ENCODE results near the gene TENM3.

The TENM3 gene

GRCh38 chr4:182700362-182701160 is 457.4 kb downstream of the TENM3 start:
- no peak for DNase-seq

- DNase-seq: no peak
Observed at GRCh38 chr4:182704077-182704476, 460.9 kb downstream of the TENM3 start.

DNA sequence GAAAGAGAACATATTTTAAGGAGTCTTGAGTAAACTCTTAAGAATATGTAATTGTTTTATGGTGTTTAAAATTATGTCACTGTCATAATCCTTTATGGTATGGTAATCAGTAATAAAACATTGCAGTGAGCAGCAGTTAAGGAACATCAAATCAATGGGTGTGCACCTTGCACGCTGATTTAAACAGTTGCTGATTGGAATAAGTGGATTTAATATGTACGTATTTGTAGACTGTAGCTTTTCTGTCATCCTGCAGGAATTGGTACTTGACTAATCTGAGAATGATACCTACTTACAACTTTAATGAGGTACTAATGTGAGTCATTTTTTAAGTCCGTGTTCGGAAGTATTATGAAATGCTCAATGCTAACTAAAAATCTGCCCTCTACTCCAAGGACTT is 461.7 kb downstream of the TENM3 start:
- no peak for DNase-seq

DNA sequence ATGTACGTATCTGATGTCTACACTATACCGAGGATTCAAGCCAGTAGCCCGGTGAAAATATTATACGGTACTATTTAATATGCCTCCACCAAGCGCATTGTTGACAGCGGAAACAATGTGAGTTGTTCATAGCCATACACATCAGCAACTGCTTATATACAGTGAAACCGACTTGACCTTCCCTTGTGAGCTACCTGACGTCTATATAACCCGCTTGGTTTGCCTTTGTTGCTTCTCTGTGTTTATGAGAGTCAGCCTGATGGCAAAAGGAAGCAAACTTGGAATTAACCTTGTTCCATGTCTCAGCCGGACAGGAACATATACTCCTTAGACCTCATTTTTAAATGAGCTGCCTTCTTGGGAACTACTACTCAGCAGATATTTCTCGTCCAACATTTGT is 462.2 kb downstream of the TENM3 start:
- DNase-seq: no peak

GRCh38 chr4:182711211-182711610 is 468.0 kb downstream of the TENM3 start:
- DNase-seq: no peak

GRCh38 chr4:182715548-182715947 is 472.3 kb downstream of the TENM3 start:
- no peak for DNase-seq

GRCh38 chr4:182716192-182716591 is 473.0 kb downstream of the TENM3 start:
- DNase-seq: no peak

GRCh38 chr4:182717788-182718583 is 474.8 kb downstream of the TENM3 start:
- no peak for DNase-seq

DNA sequence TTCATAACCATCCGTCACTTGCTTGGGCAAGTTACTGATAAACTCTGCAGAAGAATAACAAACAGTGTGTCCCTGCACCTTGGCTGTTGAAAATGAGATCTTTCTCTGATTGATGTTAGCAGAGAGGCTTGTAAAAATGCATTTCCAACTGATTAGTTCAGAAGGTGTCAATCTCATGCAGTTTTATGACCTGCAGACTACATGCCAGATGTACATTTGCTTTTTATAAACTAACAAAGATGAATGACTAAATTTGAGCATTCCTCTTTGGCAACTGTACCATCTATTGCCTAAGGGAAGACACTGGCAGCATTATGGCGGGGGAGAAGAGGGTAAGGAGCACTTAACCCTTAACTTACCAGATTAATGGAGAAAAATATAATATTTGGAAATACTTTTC is 481.2 kb downstream of the TENM3 start:
- no peak for DNase-seq

DNA sequence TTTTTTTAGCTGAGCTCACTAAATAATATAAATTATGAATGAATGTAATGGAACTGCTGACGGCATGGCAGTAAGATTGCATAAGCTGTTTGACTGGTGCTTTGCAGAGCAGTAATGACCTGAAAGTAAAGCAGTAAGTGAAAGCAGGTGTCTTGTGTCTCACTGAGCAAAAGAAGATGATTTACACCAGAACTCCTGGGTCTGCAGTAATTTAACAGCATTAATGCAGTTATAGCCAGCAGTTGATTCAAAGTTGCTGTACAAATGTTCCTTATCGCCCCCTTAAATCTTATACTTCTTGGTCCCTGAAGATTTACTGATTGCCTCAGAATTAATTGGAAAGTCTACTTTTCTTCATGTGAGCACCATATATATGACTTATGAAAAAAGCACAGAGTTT is 486.3 kb downstream of the TENM3 start:
- DNase-seq: no peak

GRCh38 chr4:182730791-182731190 is 487.6 kb downstream of the TENM3 start:
- DNase-seq: no peak

DNA sequence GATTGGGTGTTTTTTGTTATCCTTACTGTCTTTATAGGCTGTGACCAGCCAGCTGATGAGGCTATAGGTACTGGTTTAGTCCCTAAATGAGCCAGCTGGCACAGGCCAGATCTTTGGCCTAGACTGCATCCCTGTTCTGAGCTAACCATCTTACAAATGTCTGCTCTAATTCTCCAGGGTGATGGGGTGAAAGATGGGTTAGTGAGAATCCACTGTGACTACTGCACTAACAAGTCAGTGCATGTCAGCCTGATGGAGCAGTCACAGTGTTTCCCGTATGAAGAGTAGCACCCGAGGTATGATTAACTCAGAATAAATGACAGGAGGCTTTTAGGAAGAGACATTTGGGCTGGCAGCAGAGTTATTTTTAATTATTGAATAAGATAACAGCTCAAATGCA is 493.0 kb downstream of the TENM3 start:
- DNase-seq: no peak

GRCh38 chr4:182738283-182739047 is 495.3 kb downstream of the TENM3 start:
- DNase-seq: no peak

DNA sequence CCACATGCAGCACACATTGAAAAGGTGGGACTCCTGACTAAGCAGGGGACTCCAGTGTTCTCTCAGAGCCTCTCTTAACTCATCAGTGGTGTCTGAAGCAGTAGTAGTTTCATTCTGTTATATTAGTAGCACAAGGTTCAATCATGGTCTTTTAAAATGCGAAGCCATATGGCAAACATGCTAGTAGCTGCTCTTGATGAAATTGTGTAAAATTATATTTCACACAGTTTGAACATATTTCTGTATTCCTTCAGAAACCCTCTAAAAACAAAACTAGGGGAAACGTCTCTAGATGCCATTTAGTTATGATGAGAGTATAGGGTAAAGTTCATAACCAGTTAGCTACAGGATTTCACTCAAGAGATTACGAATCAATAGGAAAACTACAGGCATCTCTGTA is 497.1 kb downstream of the TENM3 start:
- no peak for DNase-seq

GRCh38 chr4:182741054-182741453 is 497.9 kb downstream of the TENM3 start:
- DNase-seq: no peak

DNA sequence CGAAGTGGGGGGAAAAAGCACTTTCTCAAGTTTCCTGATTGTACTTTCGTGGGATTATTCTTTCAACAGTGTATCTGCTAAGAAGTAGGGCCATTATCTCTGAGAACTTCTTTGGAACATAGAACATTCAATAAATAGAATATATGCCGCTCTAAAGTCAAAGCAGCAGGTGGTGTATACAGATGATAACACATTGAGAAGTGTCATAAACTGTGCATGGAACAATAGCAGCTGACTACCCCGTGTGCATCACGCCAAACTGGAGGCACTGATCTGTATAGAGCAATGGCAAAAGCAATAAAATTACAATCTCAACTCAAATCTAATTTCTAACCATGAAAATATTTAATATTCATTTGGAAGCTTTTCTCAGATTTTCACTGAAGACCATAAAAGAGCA is 498.7 kb downstream of the TENM3 start:
- no peak for DNase-seq

- DNase-seq: no peak
Observed at GRCh38 chr4:182743815-182744214, 500.6 kb downstream of the TENM3 start.

GRCh38 chr4:182745237-182745636 is 502.0 kb downstream of the TENM3 start:
- peak; percentile 81 for DNase-seq

DNA sequence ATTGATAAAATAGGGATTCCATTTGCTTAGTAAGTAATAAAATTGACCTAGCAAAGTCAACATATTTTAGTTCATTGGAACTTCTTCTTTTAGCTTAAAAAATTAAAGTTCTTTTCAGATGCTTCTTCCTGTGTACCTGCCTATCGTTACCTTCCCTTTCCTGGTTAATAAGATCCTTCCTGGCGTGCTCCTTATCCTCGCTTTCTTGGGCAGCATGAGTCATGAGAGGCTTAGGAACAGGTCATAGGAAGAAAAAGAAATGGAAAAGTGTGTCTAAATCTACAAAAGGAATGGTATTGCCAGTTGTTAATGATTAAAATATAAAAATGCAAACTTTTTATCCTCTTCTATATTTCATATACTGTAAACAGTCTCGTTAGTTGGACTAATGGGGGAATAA is 503.7 kb downstream of the TENM3 start:
- DNase-seq: no peak

DNA sequence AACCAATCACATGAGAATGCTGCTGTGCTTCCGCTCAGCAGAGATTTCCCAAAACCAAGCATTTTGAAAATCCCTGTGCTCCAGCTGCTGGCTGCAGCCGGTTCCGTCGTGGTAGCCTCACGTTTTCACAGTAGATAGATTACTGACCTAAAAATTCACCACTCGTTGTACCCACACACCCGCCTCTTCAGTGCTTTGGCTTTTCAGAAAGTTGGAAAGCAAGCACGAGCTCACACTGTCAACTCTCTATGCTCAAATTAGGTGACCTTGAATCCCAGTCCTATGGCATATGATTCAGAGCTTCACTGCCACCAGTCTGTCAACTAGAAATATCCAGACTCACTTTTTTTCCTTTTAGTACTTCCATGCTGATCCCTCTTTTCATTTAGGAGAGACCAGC is 505.1 kb downstream of the TENM3 start:
- DNase-seq: no peak

- DNase-seq: no peak
Observed at GRCh38 chr4:182748949-182749348, 505.7 kb downstream of the TENM3 start.

DNA sequence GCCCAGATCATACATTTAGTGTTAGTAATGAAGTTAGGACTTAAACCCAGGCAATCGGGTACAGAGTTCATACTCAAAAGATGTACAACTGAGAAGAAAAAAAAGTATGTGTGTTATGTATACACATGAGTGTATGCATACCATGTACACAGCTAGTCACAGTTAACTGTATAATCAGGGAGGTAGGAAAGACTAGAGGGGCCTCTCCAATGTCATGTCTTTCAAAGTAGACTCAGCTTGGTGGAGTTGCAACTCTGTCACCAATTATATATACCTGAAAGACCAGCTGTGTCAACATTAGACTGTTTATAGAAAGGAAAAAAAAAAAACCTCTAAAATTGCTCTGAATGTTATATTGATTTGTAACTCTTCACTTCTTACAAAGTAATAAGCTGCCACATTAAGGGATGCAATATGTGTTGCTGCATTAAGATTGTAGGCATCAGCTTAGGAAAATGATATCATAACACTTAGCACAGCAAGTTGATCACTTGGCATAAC is 506.5 kb downstream of the TENM3 start:
- peak; percentile 70 for DNase-seq

DNA sequence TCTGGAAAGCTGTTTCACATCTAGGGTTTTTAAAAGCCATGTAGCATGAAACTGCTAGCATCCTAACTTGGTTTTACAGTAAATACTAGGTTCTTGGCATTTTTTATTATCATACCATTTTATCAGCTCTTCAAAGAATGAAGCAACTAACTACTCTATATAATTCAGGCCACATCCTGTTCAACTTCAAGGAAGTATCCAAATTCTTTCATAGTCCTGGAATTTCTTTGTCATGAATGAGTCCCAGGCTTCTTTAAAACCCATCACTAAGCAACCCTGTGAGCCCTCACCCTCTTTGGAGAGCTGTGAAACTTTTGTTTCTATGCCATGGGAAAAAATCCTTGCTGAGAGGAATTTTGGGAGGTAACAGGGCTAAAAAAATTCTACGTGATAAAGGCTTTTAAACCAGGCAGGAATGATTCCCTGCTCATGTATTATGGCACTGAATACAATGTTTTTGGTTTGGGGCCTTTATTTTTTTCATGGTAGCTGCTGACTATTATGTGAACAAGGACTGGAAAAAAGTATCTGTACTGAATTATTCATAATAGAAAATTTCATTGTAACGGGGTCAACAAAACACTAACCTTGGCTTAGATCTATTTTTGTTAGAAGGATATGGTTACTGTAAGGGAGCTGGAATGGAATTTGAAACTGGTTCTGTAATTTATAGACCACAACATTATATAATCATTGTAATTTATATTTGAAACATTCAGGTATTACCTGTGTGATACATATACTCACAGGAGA is 509.1 kb downstream of the TENM3 start:
- DNase-seq: no peak
